Stromal cell of bone marrow (primary cell): ENCODE results near the gene BRCC3.

Experiments used
- DNase-seq: peaks from one replicate; pipeline ENCODE4 v3.0.0-alpha.2; 2012; ENCODE audit warnings: low read depth

The BRCC3 gene

DNA sequence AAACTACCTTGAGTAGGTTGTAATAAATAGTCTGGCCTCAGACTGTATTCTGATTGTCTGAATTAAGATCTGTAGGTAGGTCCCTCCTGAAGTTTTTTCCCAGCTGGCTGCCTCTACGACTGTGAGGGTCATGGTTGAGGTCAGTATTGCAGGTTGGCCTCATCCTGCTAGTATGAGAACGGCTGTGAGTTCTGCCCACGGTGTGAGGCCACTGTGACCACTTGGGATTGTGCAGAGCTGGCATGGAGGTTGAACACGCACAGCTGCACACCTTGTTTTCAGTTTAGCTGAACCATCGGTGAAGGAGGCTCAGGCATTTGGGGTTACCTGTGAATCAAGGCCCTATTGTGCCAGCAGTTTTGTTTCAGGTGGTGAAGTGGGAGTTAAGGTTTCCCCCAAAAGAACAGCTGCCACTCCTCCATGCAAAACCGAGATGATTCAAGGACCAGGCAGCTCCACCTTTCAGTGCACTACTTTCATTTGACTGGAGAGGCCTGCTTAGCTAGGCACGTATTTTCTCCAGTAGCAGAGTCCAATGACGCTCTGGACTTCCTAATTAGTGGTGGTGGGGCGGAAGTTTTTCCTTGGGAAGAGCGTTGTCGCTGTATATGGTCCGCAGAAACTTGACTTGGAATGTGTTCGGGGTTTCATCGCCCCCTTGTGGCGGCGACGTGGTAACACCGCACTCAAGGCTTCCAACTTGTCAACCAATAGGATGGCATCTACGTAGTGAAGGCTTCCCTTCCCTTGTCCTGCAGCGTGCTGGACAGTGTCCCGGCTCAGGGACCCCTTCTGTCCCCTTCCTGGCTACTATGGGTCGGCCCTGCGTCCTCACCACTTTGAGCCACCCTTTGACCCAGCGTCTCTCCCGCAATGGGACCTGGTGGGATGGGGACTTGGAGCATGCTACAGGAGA lies 14.2 kb upstream of the BRCC3 start:
- DNase-seq, result peak; percentile 46

DNA sequence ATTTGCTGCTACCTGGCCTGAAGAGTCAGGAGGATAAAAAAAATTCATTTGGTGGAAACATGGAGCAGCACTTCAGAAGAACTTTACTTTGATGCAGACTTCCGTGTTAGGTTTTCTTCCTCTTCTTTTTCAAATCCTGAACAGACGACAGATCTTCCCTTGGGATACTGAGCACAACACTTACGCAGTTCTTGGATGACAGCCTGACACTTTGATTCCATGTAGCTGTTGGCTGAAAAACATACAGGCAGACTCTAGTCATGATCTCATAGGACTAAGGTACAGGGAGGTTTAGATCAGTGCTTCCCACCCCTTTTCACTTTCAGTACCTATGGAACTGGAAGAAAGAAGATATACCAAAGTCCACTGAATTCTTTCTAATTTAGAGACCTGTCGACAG lies 9.5 kb upstream of the BRCC3 start:
- DNase-seq, result no peak

DNA sequence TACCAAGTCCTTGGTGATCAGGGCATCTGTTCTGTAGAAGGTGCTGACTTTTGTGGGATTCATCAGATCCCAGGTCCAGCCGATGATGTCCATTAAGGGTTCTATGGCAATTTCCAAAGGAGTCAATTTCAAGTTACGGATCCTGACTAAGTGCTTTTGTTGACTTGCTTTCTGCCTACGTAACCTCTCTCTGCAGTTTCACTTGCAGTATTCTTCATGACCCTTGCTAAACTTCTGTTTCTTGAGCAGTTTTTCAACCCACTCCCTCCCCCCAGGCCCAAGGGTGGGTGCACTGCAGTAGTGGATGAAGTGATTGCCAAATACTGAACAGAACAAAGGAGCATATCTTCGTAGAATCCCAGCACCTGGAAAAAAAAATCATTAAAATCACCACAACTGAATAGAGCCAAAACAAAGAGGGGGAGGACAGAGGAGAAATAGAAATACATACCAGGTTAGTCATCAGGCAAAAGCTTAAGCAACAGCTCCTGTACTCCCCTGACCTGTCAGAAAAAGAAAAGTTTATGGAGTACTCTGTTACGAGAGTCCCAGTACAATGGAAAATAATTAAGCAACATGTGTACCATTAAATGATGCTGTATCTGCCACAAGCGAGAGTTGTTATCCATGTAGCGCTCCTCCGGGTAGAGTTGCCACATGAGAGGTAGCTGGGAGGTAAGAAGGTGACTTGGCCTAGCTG lies 6.1 kb upstream of the BRCC3 start:
- DNase-seq, result no peak

DNA sequence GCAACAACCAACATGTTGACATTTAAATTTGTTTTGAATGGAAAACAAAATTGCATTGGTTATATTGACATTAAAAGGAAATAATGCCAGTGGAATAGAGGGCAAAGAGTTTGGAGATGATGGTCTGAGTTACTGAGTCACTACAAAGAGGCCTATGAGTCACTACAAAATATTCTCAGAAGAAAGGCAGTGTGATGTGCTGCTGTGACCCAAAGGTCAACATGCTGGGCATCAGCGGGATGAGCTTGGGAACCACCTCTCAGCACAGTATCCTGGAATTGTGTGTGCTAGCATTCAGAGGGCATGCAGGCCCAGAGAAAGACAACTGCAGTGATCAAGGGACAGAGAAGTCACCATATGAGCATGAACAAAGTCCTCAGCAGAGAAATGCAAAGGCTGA lies 3.1 kb upstream of the BRCC3 start:
- DNase-seq, result peak; percentile 36

DNA sequence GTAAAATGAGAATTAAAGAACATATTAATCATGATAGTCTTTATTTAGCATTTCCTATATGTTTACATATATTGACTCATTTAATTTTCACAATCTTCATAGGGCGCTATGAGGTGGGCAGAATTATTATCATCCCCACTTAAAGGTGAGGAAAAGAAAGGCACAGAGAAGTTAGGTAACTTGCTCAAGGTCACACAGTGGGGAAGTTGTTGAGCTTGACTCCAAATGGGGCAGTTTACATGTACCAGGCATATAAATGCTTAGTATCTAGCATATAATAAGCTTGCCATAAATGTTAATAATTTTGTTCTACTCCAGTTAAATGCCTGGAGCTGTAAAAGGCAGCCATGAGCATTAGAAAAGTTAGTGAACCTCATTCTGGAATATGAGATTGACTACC lies 1.9 kb upstream of the BRCC3 start:
- no peak for DNase-seq

DNA sequence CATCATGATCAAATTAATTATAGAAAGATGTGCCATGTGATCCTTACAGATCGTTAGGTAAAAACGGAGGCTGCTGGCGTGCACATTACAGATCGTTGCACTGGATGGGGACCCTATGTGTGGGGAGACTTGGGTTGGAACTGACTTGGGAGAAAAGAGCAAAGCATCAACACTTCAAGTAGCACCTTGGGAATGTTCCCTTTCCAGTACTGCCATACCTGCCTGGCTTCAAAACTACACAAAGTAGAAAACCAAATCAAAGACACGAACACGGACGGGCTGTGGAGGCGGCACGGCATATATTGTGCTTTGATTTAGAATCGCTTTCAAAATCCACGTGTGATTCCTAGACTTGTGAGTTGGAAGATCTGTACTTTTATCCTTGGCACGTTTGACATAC lies 1.3 kb upstream of the BRCC3 start:
- DNase-seq, result no peak

DNA sequence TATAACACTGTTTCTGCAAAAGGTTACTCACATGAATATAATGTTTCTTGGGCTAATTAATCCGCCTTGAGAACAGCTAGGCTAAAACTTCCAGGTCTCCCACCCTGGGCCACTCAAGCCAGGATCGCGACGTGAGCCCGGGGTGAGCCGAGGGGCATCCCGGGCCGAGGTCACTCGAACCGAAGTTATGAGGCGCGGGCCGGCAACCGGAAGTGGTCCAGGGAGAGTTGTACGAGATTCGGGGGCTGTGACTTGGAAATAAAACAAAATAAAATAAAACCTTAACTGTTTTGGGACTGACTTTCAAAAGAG lies 689 bp upstream of the BRCC3 start:
- no peak for DNase-seq

DNA sequence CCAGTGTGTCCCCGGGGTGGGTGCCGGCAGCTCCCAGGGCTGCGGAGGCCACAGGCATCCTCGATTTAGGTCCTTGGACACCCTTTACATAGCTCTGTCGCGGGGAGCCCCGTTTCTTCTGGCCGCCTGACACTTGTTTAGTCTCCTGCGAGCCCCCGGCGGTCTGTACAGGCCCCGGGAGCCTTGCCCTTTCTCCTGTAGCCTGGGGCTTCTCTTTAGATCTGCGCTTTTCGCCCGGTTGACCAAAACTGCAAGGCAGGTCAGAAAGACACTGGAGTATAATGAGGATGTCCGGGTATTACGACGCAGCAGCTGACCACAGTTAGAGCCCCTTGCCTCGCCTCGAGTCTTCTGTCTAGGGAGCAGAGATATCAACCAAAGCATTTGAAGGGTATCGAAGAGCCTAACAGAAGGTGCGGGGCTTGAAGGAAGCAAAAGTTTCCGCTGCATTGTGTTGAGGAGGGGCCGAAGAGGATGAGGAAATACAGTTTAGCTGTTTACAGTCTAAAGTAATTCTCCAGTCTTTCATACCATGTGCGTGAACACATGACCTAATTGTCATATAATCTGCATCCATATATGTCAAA lies 479 bp downstream of the BRCC3 start:
- DNase-seq, result no peak

DNA sequence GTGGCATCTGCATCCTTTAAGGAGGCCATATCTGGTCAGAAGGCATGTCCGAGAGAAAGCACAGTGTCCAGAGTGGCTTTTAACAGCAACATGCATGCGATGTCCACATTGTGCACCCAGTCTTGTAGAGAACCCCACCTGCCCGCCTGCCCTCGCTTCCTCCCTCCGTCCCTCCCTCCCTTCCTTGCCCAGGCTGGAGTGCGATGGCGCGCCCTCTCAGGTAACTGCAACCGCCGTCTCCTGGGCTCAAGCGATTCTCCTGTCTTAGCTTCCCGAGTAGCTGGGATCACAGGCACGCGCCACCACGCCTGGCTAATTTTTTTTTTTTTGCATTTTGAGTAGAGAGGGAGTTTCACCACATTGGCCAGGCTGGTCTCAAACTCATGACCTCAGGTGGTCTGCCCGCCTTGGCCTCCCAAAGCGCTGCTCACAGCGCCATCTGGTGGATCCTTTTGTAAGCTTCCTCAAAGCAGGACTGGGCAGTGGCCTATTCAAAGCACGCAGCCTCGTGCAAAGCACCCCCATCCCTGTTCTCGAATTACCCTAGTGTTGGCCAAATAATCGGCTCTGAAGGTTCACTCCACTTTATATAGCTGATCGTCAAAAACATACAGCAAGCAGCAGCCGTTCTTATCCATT lies 15.0 kb downstream of the BRCC3 start:
- DNase-seq, result no peak

DNA sequence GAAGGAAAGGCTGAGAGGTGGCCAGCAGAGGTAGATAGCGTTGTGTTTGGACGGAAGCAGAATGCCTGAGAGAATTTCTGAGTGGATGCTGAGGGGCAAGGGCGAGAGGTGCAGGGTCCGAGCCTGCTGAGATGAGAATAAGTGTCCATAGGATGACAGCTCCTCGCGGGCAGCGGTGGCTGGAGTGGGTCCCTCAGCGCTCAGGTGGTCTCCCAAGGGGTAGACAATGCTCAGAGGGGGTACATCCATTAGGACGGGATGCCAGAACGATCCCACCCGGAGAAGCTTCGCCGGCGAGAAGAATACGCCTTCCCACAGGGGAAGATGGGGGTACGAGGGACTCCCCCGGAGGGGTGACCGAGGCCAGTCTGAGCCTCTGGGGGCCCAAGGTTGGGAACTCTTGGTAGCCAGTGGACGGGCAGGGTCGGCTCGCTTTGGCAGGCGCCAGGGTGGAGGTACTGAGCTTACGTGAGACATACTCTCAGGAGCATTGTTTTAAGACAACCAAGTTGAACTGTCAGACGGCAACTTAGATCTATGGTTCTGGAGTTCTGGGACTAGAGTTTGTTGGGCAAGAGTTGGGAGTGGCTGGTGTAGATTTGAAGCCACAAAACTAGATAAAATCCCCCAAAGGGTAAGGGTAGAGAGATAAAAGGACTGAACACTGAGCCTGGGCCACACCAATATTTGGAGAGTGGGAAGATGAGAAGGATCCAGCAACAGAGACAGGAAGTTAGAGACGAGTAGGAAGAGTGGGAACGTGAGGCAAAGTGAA lies 15.8 kb downstream of the BRCC3 start:
- no peak for DNase-seq

DNA sequence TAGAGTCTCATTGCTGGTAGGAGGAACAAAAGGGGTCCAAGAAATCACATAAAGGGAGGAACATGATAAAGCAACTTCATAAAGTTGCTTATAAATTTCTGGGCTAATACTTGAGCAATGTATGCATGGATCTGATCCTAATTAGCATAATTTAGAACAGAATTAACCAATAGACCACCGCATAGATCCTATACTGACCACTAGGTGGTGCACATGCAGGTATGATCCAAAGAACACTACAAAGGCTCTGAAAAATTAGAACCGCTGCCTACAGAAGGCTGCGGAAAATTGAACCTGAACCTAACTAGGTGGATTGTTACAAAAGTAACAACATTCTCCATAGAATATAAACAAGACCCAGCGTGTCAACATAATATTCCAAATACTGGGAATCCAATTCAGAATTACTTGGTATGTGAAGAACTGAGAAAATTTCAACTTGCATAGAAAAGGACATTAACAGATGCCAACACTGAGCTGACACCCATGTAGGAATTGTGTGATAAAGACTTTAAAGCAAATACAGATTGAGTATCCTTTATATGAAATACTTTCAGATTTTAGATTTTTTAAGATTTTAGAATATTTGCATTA lies 23.3 kb downstream of the BRCC3 start:
- no peak for DNase-seq

DNA sequence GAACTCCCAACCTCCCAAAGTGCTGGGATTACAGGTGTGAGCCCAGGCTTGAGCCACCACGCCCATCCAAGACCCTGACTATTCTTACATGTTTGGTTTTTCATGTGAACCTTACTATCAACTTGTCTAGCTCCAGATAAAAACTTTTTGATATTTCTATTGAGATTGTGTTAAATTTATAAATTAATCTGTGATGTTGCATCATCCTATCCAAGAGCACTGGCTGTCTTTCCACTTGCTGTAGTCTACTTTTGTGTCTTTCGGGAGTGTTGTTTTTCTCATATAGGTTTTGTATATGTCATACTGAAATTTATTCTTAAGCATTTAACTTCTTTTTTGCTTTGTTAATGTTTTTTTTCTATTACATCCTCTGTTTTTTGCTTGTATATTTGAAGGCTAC lies 34.6 kb downstream of the BRCC3 start:
- DNase-seq, result no peak

DNA sequence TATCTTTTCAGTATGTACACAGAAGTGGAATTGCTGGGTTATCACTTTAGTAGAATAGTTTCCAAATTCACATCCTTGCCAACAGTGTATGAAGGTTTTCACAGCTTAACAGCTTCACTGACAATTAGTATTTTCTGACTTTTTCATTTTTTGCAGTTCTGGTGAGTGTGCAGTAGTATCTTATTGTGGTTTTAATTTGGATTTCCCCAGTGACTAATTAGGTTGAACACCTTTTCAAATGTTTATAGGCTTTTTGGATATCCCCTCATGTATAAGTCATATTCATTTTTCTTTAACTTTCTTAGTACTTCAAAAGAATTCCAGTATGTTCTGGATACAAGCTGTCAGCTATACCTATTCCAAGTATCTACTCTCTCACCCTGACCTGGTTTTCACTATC lies 37.1 kb downstream of the BRCC3 start:
- DNase-seq, result no peak

DNA sequence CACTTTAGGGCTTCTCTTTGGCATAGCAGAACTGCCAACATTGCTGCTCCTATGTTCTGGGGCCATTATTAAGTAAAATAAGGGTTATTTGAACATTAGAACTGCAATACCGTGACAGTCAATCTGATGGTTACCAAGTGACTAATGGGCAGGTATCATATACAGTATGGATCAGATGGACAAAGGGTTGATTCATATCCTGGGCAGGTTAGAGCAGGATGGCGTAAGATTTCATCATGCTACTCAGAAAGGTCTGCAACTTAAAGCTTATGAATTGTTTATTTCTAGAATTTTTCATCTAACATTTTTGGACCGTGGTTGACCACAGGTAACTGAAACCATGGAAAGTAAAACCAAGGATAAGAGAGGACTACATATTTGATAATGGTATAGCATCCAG lies 40.9 kb downstream of the BRCC3 start:
- DNase-seq, result no peak

DNA sequence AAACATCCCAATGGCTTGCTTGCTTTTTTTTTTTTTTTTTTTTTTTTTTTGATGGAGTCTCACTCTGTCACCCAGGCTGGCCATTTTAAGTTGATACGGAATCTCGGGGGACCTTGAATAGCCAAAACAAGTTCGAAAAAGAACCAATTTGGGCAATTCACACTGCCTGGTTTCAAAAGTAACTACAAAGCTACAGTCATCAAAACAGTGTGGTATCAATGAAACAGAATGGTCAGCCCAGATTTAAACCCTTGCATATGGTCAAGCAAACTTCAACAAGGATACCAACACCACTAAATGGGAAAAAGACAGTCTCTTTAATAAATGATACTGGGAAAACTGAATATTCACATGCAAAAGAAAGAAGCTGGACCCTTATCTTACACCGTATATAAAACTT lies 41.8 kb downstream of the BRCC3 start:
- DNase-seq, result no peak

DNA sequence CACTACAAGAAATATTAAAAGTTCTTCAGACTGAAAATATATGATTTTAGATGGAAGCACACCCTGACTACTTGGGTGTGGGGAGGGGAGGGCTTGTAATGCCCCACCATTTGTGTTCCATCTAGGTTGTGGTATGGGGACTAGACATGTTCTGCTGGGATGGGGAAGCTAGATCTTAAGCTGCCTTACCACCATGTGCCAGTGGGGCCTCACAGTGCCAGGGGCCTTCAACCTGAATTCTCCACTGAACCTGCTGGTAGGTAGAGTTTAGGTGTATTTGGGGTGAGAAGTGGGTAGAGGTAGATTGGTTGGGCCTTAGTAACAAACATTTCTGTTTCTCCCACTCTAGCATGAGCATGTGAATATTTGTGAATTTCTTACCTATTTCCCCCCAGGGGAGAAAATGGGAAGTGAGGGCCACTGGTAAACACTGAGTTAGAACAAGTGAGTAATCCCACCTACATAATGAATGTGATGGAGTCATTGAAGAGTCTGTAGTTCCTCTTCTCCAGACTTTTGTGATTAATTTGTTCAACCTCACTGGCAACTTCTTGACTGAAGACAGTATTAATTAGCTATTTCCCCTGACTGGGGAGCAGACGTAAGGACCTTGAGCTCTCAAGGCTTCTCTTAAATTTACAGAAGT lies 44.0 kb downstream of the BRCC3 start:
- DNase-seq, result no peak

DNA sequence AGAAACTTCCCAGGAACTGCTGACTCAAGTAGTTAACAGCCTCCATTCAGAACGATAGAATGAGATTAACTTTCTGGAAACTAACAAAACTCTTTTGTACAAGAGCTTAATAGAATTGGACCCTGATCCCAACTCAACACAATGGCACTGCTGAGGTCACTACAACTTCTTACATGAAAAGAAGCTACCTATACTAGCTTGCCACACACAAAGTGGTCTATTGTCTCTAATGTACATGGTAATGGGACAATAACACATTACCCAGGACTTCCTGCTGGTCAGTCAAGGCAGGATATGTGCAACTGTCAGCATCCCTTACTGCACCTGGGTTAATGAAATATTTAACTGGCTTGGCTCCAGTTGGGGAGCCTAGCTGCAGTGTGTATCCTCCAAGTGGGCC lies 56.2 kb downstream of the BRCC3 start:
- no peak for DNase-seq

DNA sequence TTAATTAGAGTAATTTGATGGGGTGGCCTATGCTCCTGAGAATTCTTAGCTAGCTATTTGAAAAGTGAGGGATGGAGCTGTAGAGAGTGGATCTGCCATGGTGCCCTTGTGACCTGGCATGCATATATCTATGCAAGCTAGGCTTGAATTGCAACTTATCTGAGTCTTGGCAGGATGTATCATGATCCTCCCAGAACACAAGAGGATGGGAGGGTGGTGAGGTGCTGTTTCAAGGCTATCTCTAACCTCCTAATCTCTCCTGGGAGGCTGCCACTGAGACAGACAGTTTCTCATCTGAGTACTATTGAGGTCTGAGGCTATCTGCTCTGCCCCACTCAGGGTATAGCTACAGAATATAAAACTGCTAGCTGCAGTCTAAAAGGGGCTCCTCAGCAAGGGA lies 56.6 kb downstream of the BRCC3 start:
- DNase-seq, result no peak

DNA sequence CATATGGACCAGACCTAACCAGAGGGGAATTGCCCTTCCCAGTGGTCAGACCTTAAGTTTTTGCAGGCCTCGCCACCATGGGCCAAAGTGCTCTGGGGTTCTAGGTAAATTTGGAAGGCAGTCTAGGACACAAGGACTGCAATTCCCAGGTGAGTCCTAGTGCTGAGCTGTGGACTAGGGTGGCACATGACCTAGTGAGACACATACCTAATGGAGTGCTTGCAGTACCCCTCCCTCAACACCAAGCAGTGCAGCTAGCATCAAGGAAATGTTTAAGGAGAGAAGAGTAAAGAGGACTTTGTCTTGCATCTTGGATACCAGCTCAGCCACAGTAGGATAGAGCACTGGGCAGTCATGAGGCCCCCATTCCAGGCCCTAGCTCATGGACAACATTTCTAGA lies 60.8 kb downstream of the BRCC3 start:
- DNase-seq, result no peak

DNA sequence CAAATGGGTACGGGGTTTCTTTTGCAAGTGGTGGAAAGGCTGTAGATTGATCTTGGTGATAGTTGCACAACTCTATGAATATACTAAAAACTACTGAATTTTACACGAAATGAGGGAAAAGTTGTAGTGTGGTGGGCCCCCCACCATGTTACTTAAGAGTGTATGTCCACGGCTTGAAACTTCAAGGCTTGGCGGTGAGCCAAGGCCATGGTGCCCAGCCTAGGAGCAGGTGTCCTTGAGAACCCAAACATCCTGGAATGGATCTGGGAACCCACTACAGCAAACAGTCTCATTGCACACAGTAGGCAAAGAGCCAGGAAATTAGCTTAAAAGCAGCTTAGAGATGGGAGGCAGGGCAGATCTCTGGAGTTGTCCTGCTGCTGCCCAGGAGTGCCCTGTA lies 62.9 kb downstream of the BRCC3 start:
- no peak for DNase-seq

DNA sequence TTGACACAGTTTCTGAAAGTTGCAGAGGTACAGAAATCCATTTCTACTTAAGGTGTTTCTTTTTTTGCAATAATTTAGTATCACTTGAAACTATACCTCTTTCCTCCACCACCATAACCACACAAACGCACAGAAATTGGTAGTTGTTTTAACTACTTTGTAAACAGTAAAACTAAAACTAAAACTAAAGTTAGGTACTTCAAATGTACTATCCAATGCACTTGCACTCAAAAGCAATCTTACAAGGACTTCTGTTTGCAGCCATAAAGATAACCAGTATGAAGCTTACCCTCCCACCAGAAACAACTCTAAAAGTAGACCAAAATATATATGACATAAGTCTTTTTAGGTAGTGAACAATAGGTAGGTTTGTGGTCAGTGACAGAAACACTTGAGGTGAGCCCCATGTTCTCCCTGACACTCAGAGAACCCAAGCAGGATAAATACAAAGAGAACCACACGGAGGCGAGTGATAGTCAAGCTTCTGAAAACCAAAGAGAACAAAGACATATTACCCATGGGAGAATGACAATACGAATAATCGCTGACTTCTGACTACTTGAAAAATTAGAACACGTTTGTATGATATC lies 72.7 kb downstream of the BRCC3 start:
- no peak for DNase-seq
